Activated CD8-positive, alpha-beta memory T cell treated with anti-CD3 and anti-CD28 coated beads, Interleukin-2, amount 50 U/mL, for 4 hours (primary cell): Measurements from ENCODE around the gene XPNPEP2.
A peak's percentile ranks its signal among the peaks of the same experiment; 100 is the strongest.

Experiments used
- DNase-seq: peaks from one replicate; pipeline ENCODE4 v3.0.0-alpha.2; 2020

Gene XPNPEP2

DNA sequence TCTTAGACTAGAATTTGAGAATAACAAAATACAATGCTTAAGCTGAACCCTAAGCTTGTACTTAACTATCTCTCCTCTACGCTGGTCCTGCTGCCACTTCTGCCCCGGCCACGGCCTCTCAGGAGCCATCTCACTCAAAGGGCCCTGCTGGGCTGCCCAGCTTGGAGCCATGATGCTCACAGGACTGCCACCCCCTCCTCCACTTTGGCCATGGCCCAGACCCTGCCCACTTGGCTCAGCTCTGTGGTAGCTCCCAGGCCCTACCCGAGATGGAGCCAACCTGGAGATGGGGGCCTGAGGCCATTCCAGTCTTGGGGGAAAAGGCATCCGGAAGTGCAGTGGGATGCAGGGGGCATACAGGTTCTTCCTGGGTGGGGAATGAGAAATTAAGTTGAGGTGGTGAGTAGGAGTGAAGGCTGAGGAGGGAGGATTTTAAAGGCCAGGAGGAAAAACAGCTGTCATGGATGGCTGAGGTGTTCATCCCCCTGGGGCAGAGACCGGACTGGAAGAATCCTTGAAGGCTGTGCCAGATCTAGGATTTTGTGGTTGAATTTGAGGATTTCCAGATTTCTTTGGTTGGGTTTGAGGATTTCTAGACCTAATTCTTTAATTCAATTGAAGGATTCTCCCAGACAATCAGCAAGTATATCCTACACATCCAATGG, 41.8 kb downstream of the XPNPEP2 start:
- no peak for DNase-seq

GRCh38 chrX:129781134-129781672, 42.4 kb downstream of the XPNPEP2 start:
- DNase-seq, result peak; percentile 68

DNA sequence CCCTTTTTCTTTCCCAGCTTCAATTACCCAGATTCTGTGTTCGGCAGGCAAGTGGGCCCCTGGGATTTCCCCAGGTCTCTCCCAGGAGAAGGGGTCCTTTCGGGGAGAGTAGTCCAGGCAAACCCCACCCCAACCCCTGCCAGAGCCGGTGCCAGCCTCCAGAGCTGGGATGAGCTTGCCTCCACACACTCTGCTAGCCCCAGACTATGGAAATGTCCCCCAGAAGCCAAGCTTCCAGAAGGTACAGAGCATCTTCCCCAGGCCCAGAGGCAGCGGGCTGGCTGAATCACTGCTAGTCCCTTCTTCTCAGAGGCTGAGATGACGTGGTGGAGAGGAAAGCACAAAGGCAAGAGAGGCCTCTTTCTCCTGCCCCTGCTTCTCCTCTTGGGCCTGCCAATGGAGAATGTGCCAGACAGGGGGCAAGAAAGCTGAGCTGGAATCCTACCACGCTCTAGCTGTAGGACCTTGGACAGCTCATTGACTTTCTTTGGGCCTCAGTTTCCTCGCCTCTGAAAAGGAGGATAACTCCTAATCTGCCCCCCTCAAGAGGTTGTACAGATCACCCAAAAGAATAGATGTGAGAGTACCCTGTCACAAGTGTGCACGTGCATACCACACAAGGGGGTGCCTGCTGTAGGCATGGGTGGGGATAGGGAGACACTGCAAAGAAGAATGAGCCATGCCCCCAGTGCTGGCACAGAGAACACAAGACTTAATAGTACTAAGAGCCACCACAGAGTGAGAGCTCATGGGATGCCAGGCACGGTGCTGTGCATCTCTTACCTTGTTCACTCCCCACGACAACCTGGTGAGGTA, 43.1 kb downstream of the XPNPEP2 start:
- peak; percentile 36 for DNase-seq

- no peak for DNase-seq
Measured at GRCh38 chrX:129782706-129783105, 43.9 kb downstream of the XPNPEP2 start.

- DNase-seq, result no peak
Measured at GRCh38 chrX:129783291-129783713, 44.5 kb downstream of the XPNPEP2 start.

DNA sequence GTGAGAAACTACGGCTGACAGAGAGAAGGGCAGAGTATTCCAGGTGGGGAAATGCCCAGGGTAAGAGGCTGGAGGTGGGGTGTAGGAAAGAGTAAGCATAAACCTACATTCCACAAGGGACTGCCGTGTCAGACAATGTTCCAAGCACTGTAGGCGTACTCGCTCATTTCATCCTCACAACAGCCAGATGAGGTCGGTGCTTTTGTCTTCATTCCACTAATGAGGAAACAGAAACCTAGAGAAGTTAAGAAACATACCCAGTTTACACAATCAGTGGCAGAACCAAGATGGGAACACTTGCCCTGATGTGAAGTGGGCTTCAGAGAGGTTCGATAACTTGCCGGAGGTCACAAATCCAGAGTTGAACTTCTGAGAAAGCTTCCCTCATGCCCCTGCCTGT, 45.6 kb downstream of the XPNPEP2 start:
- DNase-seq, result no peak

- DNase-seq, result no peak
Measured at GRCh38 chrX:129785160-129785947, 46.6 kb downstream of the XPNPEP2 start.

DNA sequence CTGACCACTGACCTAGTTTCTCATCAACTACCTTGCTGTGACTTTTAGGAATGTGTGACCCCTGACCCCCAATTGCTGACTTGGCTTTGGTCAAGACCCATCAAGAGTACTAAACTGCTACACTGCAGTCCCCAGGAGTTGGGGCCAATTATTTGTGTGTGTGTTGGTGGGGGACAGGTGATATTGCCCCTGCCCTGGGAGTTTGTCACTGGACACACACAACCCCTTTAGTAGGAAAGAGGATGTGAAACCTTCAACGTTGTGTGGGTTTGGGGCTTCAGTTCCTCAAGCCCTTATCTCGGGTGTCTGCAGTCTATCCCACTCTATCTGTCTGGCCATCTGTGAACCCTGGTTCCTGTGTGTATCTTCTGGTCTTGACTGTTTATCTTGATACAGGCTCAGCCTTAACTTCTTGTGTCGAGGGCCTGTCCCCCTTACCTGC, 47.5 kb downstream of the XPNPEP2 start:
- no peak for DNase-seq

- DNase-seq, result no peak
Measured at GRCh38 chrX:129787336-129788055, 48.7 kb downstream of the XPNPEP2 start.

- DNase-seq, result no peak
Measured at GRCh38 chrX:129788527-129788926, 49.7 kb downstream of the XPNPEP2 start.

DNA sequence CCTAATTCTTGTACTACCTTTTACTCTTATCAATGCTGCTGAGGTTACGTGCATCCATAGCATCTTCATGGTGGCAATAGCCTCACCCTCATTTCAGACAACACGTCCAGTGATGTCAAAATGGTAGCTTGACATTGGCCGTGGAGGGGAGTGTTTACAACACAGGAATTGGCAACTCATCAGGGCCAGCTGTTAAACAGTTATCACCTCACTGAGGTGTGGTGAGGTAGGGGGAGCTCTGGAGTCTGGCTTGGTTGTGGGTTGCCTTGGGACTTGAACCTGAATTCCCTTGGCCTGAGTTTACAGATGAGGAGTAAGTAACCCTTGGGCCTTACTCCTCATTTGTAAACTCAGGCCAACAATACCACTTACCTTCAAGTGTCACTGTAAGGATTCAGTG, 51.4 kb downstream of the XPNPEP2 start:
- no peak for DNase-seq

DNA sequence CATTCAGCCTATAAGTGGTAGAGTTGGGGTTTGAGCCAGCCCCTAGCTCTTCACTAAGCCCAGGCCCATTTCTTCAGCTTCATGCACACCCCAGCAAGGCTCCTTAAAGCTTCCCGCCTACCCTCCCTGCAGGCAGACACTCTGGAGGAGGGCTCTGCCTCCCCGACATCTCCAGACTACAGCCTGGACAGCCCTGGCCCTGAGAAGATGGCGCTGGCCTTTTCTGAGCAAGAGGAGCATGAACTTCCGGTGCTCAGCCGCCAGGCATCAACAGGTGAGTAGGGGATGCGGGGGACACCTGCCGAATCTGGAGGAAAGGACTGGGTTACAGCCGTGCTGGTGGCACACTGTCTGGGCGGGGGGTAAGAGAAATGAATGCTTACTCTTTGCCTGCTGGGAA, 52.0 kb downstream of the XPNPEP2 start:
- no peak for DNase-seq

DNA sequence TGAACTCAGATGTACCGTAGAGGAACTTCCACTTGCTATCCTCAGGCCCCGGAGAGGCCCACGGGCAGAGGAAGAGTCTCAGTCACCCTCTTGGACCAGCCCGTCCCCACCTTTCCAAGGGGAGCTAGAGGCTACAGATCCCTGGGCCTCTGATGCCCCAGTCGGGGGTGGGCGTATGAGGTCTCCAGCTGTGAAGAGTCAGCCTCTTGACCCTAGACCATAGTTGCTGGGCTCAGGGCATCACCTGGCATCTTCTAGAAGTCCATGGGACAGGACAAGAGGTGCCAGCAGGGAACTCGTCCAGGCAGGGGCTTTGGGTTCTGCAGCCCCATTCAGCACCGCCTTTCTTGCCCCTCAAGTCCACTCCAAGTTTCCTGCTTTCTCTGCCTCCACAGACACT, 52.6 kb downstream of the XPNPEP2 start:
- DNase-seq, result no peak

DNA sequence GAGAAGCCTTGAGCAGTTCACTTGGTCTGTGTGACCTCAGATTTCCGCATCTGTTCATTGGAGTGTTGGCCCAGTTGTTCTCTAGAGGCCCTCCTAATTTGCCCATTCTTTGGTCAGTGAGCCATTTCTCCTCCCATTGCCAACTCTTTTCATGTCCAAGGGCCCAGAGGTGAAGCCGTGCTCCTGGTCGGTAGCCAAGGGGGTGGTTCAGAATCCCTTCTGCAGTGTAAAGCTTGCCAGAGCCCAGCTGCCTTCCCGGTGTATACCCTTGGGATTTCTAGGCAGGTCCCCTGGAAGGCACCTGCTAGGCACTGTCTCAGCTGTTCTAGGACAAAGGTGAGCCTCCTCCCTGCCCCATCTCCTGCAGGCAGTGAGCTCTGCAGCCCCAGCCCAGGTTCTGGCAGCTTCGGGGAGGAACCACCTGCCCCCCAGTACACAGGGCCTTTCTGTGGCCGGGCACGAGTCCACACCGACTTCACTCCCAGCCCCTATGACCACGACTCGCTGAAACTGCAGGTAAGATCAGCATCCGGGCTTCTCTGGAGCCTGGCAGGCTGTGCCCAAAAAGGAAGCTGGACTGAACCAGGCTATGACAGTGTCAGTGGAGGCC, 53.3 kb downstream of the XPNPEP2 start:
- DNase-seq, result no peak

- no peak for DNase-seq
Measured at GRCh38 chrX:129792586-129793291, 54.0 kb downstream of the XPNPEP2 start.

DNA sequence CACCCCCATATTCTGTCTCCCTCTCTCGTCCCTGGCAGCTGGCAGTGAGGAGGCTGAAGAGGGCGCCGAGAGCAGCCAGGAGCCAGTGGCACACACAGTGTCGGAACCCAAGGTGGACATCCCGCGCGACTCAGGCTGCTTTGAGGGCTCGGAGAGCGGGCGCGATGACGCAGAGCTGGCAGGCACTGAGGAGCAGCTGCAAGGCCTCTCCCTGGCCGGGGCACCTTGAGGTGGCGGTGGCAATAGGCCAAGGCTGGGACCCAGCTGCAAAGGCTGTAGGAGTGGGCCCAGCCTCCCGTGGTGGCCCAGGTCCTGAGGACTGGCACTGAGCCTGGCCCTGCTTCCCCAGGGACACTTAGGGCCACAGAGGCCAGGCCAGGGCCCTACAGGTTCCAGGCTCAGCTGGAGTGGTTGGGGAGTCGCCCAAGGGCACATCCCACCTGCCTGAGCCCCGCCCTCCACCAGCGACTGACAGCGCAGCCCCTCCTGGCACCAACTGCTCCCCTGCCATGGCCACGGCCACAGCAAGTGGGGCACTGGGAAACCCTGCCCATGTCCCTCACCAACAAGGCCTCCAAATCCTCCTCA, 54.9 kb downstream of the XPNPEP2 start:
- no peak for DNase-seq

DNA sequence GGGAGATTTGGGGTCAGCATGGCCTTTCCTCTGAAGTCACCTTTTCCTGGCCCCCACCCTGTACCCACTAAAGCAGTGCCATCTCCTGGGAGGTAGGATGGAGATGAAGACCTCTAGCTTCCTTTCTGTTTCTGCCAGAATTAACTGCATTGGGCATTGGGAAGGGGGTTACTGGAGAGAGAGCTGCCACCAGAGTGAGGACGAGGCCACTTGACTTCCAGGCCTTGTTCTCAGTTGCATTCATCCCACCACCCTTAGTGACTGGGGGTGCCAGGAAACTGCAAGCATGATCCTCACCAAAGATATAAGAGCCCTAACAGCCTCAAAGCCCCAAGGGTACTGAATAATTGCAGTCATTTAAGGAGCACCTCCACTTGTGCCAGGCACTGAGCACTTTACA, 56.8 kb downstream of the XPNPEP2 start:
- no peak for DNase-seq

DNA sequence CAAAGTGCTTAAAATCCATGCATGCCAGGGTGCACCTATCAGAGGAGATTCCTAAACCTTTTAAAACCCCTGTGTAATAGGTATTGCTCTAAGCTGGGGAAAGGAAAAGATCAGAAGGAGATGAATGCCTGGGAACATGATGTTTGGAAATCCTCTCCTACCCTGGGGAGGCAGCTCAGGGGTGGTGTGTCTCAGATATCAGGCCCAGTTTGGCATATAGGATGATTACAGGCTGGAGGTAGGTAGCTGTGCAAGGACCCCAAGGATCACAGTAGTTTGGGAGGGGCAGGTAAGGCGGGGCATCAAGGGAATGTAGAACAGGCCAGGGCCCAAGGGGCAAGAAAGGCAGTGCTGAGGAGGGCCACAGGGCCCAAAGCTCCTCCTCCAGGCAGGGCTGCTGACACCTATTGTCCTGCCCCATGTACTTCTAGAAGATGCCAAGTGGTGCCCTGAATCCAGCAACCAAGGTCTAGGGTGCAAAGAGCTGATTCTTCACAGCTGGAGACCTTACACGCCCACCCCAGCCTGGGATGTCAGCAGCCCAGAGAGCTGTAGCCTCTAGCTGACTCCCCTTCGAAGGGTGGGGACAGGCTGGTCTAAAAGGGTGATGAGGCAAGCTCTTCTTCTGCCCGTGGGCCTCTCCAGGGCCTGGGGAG, 58.6 kb downstream of the XPNPEP2 start:
- no peak for DNase-seq

DNA sequence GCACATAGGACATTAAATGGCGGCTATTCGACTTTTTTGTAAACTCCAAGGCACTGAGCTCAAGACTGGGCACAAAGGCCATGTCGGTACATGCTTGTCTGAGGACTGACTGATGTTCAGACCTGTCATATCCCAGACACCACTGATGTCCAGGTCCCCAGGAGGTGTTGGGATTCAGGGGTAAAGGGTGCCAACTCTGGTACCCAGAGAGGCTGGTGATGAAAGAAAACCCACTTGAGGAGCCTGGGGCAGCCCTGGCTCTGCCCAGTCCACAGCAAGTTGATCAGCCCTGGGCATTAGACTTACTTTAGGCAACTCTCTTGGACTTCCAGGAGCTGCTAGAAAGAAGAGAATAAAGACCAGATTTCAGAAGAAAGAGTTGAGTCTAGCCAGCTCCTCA, 59.7 kb downstream of the XPNPEP2 start:
- DNase-seq, result no peak

GRCh38 chrX:129798888-129799287, 60.1 kb downstream of the XPNPEP2 start:
- DNase-seq, result no peak

DNA sequence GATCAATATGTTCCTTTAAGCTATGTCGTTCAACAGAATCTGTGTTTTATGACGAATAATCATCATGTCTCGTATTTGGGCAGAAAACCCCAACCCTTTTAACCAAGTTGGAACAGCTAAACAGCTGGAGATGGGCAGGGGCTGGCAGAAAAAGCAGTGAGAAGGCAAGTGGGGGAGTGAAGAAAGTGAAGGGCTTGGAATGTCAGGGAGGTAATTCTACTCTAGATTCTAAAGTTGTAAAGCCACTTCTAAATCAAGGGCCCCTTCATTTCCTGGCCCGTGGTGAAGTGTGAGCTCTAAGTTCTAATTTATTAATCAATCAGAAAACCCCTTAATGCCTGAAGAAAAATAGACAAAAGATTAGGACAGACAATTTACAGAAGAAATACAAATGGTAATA, 61.4 kb downstream of the XPNPEP2 start:
- DNase-seq, result no peak
